IMR-90 (cell line): Measurements from ENCODE around the gene RAB23. TPM values are rescaled to one million over a fixed set of nuclear protein-coding genes. Genes with fewer than 3 reads are reported as not detected.

Experiments
- ATAC-seq: fragments of 200-7000 bp; cut with Tn5 transposase; 2 replicates; pipeline ENCODE4 v1.9.1; 2020; ENCODE audit warnings: low read depth, mild to moderate bottlenecking, moderate library complexity
- BruUV-seq: library from RNA; stranded (reverse); fragments of 400-500 nt; replicated peaks from 2 replicates; lab custom pipeline; 2021; lab: Mats Ljungman, UMichigan
- CTCF ChIA-PET: fragments of 300-600 bp; formaldehyde crosslinking; extraction: SDS; loops from one replicate; lab custom pipeline; 2021; ENCODE audit warnings: antibody characterized with exemption; lab: Yijun Ruan, JAX
- POLR2A ChIA-PET: fragments of 300-600 bp; sonication (Branson Sonifier 250); formaldehyde crosslinking; loops from one replicate; lab custom pipeline; 2022; ENCODE audit warnings: antibody characterized with exemption; ENCODE audit not compliant: unreplicated experiment; lab: Charles Lee
- DNase-seq: peaks from one replicate; pipeline ENCODE4 v3.0.0; 2013
- H2AFZ ChIP-seq: replicated peaks from 2 replicates; pipeline ENCODE3; 2013; ENCODE audit warnings: low read length, mild to moderate bottlenecking; ENCODE audit not compliant: poor library complexity
- H2AK5ac ChIP-seq: 2 replicates; pipeline ENCODE4 v1.6.1; 2013; ENCODE audit warnings: low read depth, low read length, inconsistent platforms
- H2AK9ac ChIP-seq: replicated peaks from 2 replicates; pipeline ENCODE3; 2013; ENCODE audit warnings: mild to moderate bottlenecking, low read depth, low read length, moderate library complexity; ENCODE audit not compliant: poor library complexity
- H2BK120ac ChIP-seq: 2 replicates; pipeline ENCODE4 v1.6.1; 2013; ENCODE audit warnings: low read depth, low read length, inconsistent platforms
- H2BK15ac ChIP-seq: 3 replicates; pipeline ENCODE4 v1.6.1; 2013; ENCODE audit warnings: low read depth, low read length, inconsistent platforms
- H2BK20ac ChIP-seq: 2 replicates; pipeline ENCODE4 v1.6.1; 2013; ENCODE audit warnings: low read depth, mild to moderate bottlenecking, inconsistent platforms, low read length, moderate library complexity
- H2BK5ac ChIP-seq: 2 replicates; pipeline ENCODE4 v1.6.1; 2013; ENCODE audit warnings: mild to moderate bottlenecking, low read depth, low read length, inconsistent platforms; ENCODE audit not compliant: poor library complexity, severe bottlenecking
- H3K14ac ChIP-seq: replicated peaks from 2 replicates; pipeline ENCODE4 v1.6.1; 2013; ENCODE audit warnings: low read depth, low read length, inconsistent platforms
- H3K18ac ChIP-seq: 2 replicates; pipeline ENCODE4 v1.6.1; 2013; ENCODE audit warnings: low read depth, low read length, control low read depth
- H3K23ac ChIP-seq: 2 replicates; pipeline ENCODE4 v1.6.1; 2013; ENCODE audit warnings: low read depth, low read length, inconsistent platforms
- H3K27ac ChIP-seq: 2 replicates; pipeline ENCODE4 v1.5.1; 2013; ENCODE audit warnings: mild to moderate bottlenecking, control low read depth, low read length; ENCODE audit not compliant: insufficient read depth
- H3K27me3 ChIP-seq: 2 replicates; pipeline ENCODE4 v1.6.1; 2013; ENCODE audit warnings: low read length; ENCODE audit not compliant: control insufficient read depth, insufficient read depth
- H3K36me3 ChIP-seq: 2 replicates; pipeline ENCODE4 v1.6.1; 2013; ENCODE audit warnings: low read length, mixed read lengths; ENCODE audit not compliant: control insufficient read depth, insufficient read depth
- H3K4ac ChIP-seq: 2 replicates; pipeline ENCODE4 v1.6.1; 2013; ENCODE audit warnings: low read depth, low read length, inconsistent platforms
- H3K4me1 ChIP-seq: 2 replicates; pipeline ENCODE4 v1.6.1; 2013; ENCODE audit warnings: low read length, mixed read lengths; ENCODE audit not compliant: control insufficient read depth, insufficient read depth
- H3K4me2 ChIP-seq: 2 replicates; pipeline ENCODE4 v1.6.1; 2013; ENCODE audit warnings: low read depth, mild to moderate bottlenecking, control low read depth, low read length, moderate library complexity
- H3K4me3 ChIP-seq: 2 replicates; pipeline ENCODE4 v1.5.1; 2013; ENCODE audit warnings: low read depth, mild to moderate bottlenecking, control low read depth, low read length, moderate library complexity; ENCODE audit not compliant: insufficient read depth
- H3K56ac ChIP-seq: 2 replicates; pipeline ENCODE4 v1.6.1; 2013; ENCODE audit warnings: low read length, inconsistent platforms; ENCODE audit not compliant: insufficient read depth; ENCODE audit errors: extremely low read depth
- H3K79me1 ChIP-seq, 2 experiments: 2 replicates each; pipeline ENCODE4 v1.6.1; 2013; ENCODE audit warnings: low read length in 2 of 2, inconsistent platforms in 1 of 2, low read depth in 1 of 2
- H3K9ac ChIP-seq: 2 replicates; pipeline ENCODE4 v1.6.1; 2013; ENCODE audit warnings: low read depth, low read length, control low read depth
- H3K9me1 ChIP-seq: 2 replicates; pipeline ENCODE4 v1.6.1; 2013; ENCODE audit warnings: low read length, inconsistent platforms; ENCODE audit not compliant: insufficient read depth
- H3K9me3 ChIP-seq: 2 replicates; pipeline ENCODE4 v1.6.1; 2013; ENCODE audit warnings: low read length; ENCODE audit not compliant: control insufficient read depth, insufficient read depth
- H4K20me1 ChIP-seq: 2 replicates; pipeline ENCODE4 v1.6.1; 2013; ENCODE audit warnings: low read length, inconsistent platforms; ENCODE audit not compliant: insufficient read depth
- H4K5ac ChIP-seq: 2 replicates; pipeline ENCODE4 v1.6.1; 2013; ENCODE audit warnings: mild to moderate bottlenecking, low read depth, low read length, control low read depth
- H4K8ac ChIP-seq, 2 experiments: 2 replicates each; pipeline ENCODE4 v1.6.1; 2013; ENCODE audit warnings: low read depth in 2 of 2, low read length in 2 of 2, control low read depth in 1 of 2, inconsistent platforms in 1 of 2
- H4K91ac ChIP-seq: 2 replicates; pipeline ENCODE4 v1.6.1; 2013; ENCODE audit warnings: low read depth, low read length, inconsistent platforms; ENCODE audit not compliant: insufficient read depth
- BHLHE40 ChIP-seq: fragments of 150-350 bp; IDR thresholded peaks from 2 replicates; pipeline ENCODE4 v1.6.1; 2016; ENCODE audit warnings: mild to moderate bottlenecking, low read depth, low read length
- CEBPB ChIP-seq: IDR thresholded peaks from 2 replicates; pipeline ENCODE4 v1.6.1; 2012; ENCODE audit warnings: low read depth, low read length, improper control_type of control experiment
- CHD1 ChIP-seq: IDR thresholded peaks from 2 replicates; pipeline ENCODE4 v1.6.1; 2012; ENCODE audit warnings: low read depth, low read length, improper control_type of control experiment
- CTCF ChIP-seq: conservative IDR thresholded peaks from 2 replicates; pipeline ENCODE4 v1.5.1; 2012; ENCODE audit warnings: mild to moderate bottlenecking, low read depth, low read length, improper control_type of control experiment
- ELK1 ChIP-seq: fragments of 150-350 bp; IDR thresholded peaks from 2 replicates; pipeline ENCODE4 v1.6.1; 2016; ENCODE audit warnings: low read depth, mild to moderate bottlenecking, low read length, moderate library complexity, borderline replicate concordance
- FOS ChIP-seq: fragments of 150-350 bp; IDR thresholded peaks from 2 replicates; pipeline ENCODE4 v1.6.1; 2016; ENCODE audit warnings: low read depth, low read length
- MAFK ChIP-seq: IDR thresholded peaks from 2 replicates; pipeline ENCODE4 v1.6.1; 2012; ENCODE audit warnings: low read depth, low read length, improper control_type of control experiment
- MXI1 ChIP-seq: IDR thresholded peaks from 2 replicates; pipeline ENCODE4 v1.6.1; 2012; ENCODE audit warnings: low read depth, mild to moderate bottlenecking, low read length, moderate library complexity, borderline replicate concordance
- NFE2L2 ChIP-seq: fragments of 150-350 bp; IDR thresholded peaks from 2 replicates; pipeline ENCODE4 v1.6.1; 2016; ENCODE audit warnings: low read depth, mild to moderate bottlenecking, low read length
- POLR2A ChIP-seq: IDR thresholded peaks from 2 replicates; pipeline ENCODE4 v1.6.1; 2012; ENCODE audit warnings: mild to moderate bottlenecking, low read depth, low read length
- RAD21 ChIP-seq: IDR thresholded peaks from 2 replicates; pipeline ENCODE4 v1.6.1; 2012; ENCODE audit warnings: low read length, improper control_type of control experiment
- RCOR1 ChIP-seq: IDR thresholded peaks from 2 replicates; pipeline ENCODE4 v1.6.1; 2012; ENCODE audit warnings: mild to moderate bottlenecking, low read length, improper control_type of control experiment; ENCODE audit not compliant: insufficient replicate concordance
- RFX5 ChIP-seq: IDR thresholded peaks from 2 replicates; pipeline ENCODE4 v1.8.0; 2012; ENCODE audit warnings: low read depth, mild to moderate bottlenecking, low read length, moderate library complexity
- SMC3 ChIP-seq: fragments of 150-350 bp; IDR thresholded peaks from 2 replicates; pipeline ENCODE4 v1.6.1; 2016; ENCODE audit warnings: low read depth, mild to moderate bottlenecking, antibody characterized with exemption, low read length, moderate library complexity
- USF2 ChIP-seq: fragments of 150-350 bp; IDR thresholded peaks from 2 replicates; pipeline ENCODE4 v1.6.1; 2017; ENCODE audit warnings: mild to moderate bottlenecking, antibody characterized with exemption, low read length, low read depth
- WGBS, 2 experiments: methylation state at CpG; one replicate each; pipeline versions ENCODE4 v1.1.5 to v1.1.7; 2013; ENCODE audit warnings: missing lambda C conversion rate in 2 of 2; ENCODE audit not compliant: insufficient read length in 1 of 2; ENCODE audit errors: extremely low coverage in 2 of 2; 5-methylcytosine and 5-hydroxymethylcytosine counted together
- dilution Hi-C: fragments of 300-500 bp; cut with HindIII; formaldehyde crosslinking; loops from one replicate; pipeline ENCODE4 v1.14.3; 2018; ENCODE audit warnings: low sequenced_read_pairs; ENCODE audit not compliant: unreplicated experiment
- in situ Hi-C: fragments of 300-500 bp; cut with MboI; formaldehyde crosslinking; loops from 3 replicates; pipeline ENCODE4 v1.14.3; 2019; ENCODE audit warnings: low sequenced_read_pairs, inconsistent platforms, mixed read lengths
- intact Hi-C: fragments of 100-400 bp; cut with micrococcal nuclease; formaldehyde crosslinking; loops from 2 replicates; pipeline ENCODE4 v1.10.0; 2022
- polyA plus RNA-seq, 3 experiments: library from polyadenylated mRNA; depleted of rRNA; stranded (reverse); fragments of >200 nt; gene quantifications; 2 replicates each; pipeline ENCODE4 v1.2.3, GENCODE V29; 2012; ENCODE audit warnings: low replicate concordance in 1 of 3
- total RNA-seq: library from RNA; depleted of rRNA; stranded (reverse); fragments of >200 nt; gene quantifications from 2 replicates; pipeline ENCODE4 v1.2.3, GENCODE V29; 2012

RAB23 gene
- total and polyA plus RNA-seq, 2 of the 4 experiments (the other 2 are of a cell fraction), result 10.8 to 13.3 TPM

DNA sequence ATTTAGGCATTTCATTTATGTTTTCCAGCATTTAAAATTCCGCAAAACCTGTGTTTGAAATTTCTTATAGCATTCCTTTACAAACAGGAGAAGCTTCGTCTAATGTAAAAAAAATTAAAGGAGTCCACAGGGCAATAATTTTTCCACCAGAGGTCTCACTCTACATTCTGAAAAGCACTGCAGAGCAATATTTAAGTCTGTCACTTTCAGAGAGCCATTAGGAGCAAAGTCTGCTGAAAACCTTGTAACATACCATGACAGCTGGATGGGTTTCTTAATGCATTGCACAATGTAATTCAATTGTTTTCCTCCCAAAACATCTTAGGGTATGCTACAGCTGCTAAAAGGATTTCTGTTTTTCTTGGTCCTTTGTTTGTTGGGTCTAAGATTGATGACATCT is 32.0 kb downstream of the RAB23 start:
- in situ Hi-C loops, result no loop called here
- peak; percentile 47 for DNase-seq
- TF ChIP-seq RAD21 (peak; percentile 65), USF2 (no peak), CEBPB (peak; percentile 56), NFE2L2 (no peak), CHD1 (no peak), RCOR1 (no peak), BHLHE40 (no peak), MXI1 (no peak), FOS (no peak), SMC3 (peak; percentile 61), ELK1 (no peak), POLR2A (no peak), MAFK (no peak), CTCF (peak; percentile 52), RFX5 (no peak)

More for the DNA sequence above, 32.0 kb downstream of the RAB23 start:
- intact Hi-C loops, result loop anchor here (1.0 kb wide), 1 partner anchor 126 kb away; no protein-coding TSS in a partner anchor
- ChIA-PET CTCF (interaction anchor here (0.5 to 2.3 kb wide), 10 partner anchors 10 to 256 kb away, joined by 3 to 8 read pairs (median 3); no protein-coding TSS in a partner anchor), POLR2A (interaction anchor here (0.6 to 1.0 kb wide), 2 partner anchors 12 to 124 kb away, joined by 3 to 4 read pairs; no protein-coding TSS in a partner anchor)
- peaks cover 3% of the 10 kb centered on the region; the same call in 1 of the 2 replicates for H4K20me1 ChIP-seq
- no peak overlapping the region for H3K4me2 ChIP-seq
- no peak overlapping the region for H2BK20ac ChIP-seq
- no peaks in the 10 kb centered on the region for H3K9me3 ChIP-seq
- no peak overlapping the region for H4K91ac ChIP-seq
- H3K27ac ChIP-seq, result no peak overlapping the region
- H4K8ac ChIP-seq, result peak overlapping the region in 1 of 2 experiments; percentile 9; a peak in 1 of 4 replicates
- H2BK5ac ChIP-seq, result peak overlapping the region; percentile 49
- peak overlapping the region; percentile 37; the same call in 1 of the 2 replicates for H2BK120ac ChIP-seq
- no peak overlapping the region for H2AK5ac ChIP-seq
- H2BK15ac ChIP-seq, result no peak overlapping the region
- dilution Hi-C loops, result no loop called here
- peak overlapping the region; percentile 4; the same call in 1 of the 2 replicates for H3K18ac ChIP-seq
- no peak overlapping the region for H3K9ac ChIP-seq
- 0 out of 2 replicates have a peak overlapping the region, but pooled peaks have one; percentile 31 for H3K23ac ChIP-seq
- ATAC-seq, result peak; percentile 36; the same call in 1 of the 2 replicates
- H3K79me1 ChIP-seq, result peaks cover 12 to 41% of the 10 kb centered on the region in 2 experiments
- H2AFZ ChIP-seq, result no peak overlapping the region
- H3K4me1 ChIP-seq, result peaks cover 2% of the 10 kb centered on the region; the same call in 1 of the 2 replicates
- H4K5ac ChIP-seq, result peak overlapping the region; percentile 25; the same call in 1 of the 2 replicates
- H3K14ac ChIP-seq, result no peak overlapping the region
- H3K9me1 ChIP-seq, result no peaks in the 10 kb centered on the region; the same call in 1 of the 2 replicates
- WGBS, 2 experiments, result no CpG with 5 or more reads among the region's 2 CpGs
- no peak overlapping the region for H3K4ac ChIP-seq
- no TSS peak for BruUV-seq
- no peak overlapping the region for H3K56ac ChIP-seq
- no peaks in the 10 kb centered on the region for H3K27me3 ChIP-seq
- H3K36me3 ChIP-seq, result peaks cover 19% of the 10 kb centered on the region
- no peak overlapping the region for H3K4me3 ChIP-seq
- H2AK9ac ChIP-seq, result no peak overlapping the region
